Esophagus squamous epithelium (tissue), 5 donors: Measurements from ENCODE around the gene PRMT7. TPM values are rescaled to one million over a fixed set of nuclear protein-coding genes. Genes with fewer than 3 reads are reported as not detected.

Source experiments
- DNase-seq: peaks from one replicate; lab custom pipeline; 2025; lab: John Stamatoyannopoulos, UW
- H3K27ac ChIP-seq, 4 donors: fragments of 200-600 bp; sonication (generic); one replicate each; pipeline ENCODE4 v1.5.1; 2016 to 2019; ENCODE audit warnings: mild to moderate bottlenecking in 1 of 4
- H3K27me3 ChIP-seq, 4 donors: fragments of 200-600 bp; sonication (generic); 1 replicate in 3 of 4; 2 replicates in 1 of 4; pipeline versions ENCODE4 v1.5.1 to v1.6.0; 2017 to 2021; ENCODE audit warnings: antibody characterized with exemption in 1 of 4
- H3K36me3 ChIP-seq, 3 donors: fragments of 200-600 bp; sonication (generic); one replicate each; pipeline ENCODE4 v1.5.1; 2016 to 2019
- H3K4me1 ChIP-seq, 3 donors: fragments of 200-600 bp; sonication (generic); one replicate each; pipeline ENCODE4 v1.5.1; 2017 to 2019
- H3K4me3 ChIP-seq, 4 donors: fragments of 200-600 bp; sonication (generic); 1 replicate in 3 of 4; 2 replicates in 1 of 4; pipeline ENCODE4 v1.5.1; 2016 to 2019; ENCODE audit warnings: mild to moderate bottlenecking in 2 of 4, moderate library complexity in 1 of 4
- H3K9me3 ChIP-seq, 3 donors: fragments of 200-600 bp; sonication (generic); one replicate each; pipeline ENCODE4 v1.5.1; 2016 to 2019
- CTCF ChIP-seq, 6 experiments: fragments of 450-650 bp in 4 of 6; fragments of 200-600 bp in 2 of 6; sonication (generic) in 2 of 6; IDR thresholded peaks; one replicate each; pipeline ENCODE4 v1.5.1; 2016 to 2019; ENCODE audit warnings: antibody characterized with exemption in 6 of 6, mild to moderate bottlenecking in 4 of 6, moderate library complexity in 4 of 6
- POLR2A ChIP-seq, 4 donors: fragments of 450-650 bp; IDR thresholded peaks; one replicate each; pipeline ENCODE4 v1.6.1; 2017; ENCODE audit warnings: antibody characterized with exemption in 4 of 4, mild to moderate bottlenecking in 4 of 4, moderate library complexity in 3 of 4
- WGBS, 2 donors: methylation state at CpG; one replicate each; pipeline ENCODE4 v1.1.5; 2018; 5-methylcytosine and 5-hydroxymethylcytosine counted together
- intact Hi-C: fragments of 100-400 bp; cut with DNase I; formaldehyde crosslinking; loops from one replicate; pipeline ENCODE4 v1.15.0; 2022
- total RNA-seq, 4 donors: library from RNA; depleted of rRNA; stranded (reverse); fragments of >200 nt; gene quantifications; one replicate each; pipeline ENCODE4 v1.1.0, GENCODE V29; 2016
- donor health status: DM: yes; HTN: yes; CAD: no.

PRMT7 gene
- total RNA-seq, 4 donors from 2014 or later, result 15.2 to 35.7 (median 21.2) TPM

GRCh38 chr16:68371276-68371651 lies 60.4 kb downstream of the PRMT7 start:
- no peaks in the 10 kb centered on the region for H3K4me1 ChIP-seq
- H3K36me3 ChIP-seq, result no peaks in the 10 kb centered on the region
- no peak for TF ChIP-seq POLR2A (IDR thresholded peaks at IDR 0.05)
- no peak for TF ChIP-seq CTCF (IDR thresholded peaks at IDR 0.05)
- WGBS, 2 donors, result 88% methylated on average over 6 of the region's 27 CpGs; no CpG with 5 or more reads in 1 of the 2 donors
- H3K9me3 ChIP-seq, result no peaks in the 10 kb centered on the region
- no peak overlapping the region for H3K4me3 ChIP-seq
- intact Hi-C loops, result no loop called here
- DNase-seq, result no peak
- no peak overlapping the region for H3K27ac ChIP-seq
- peaks cover 0 to 40% (median 1%) of the 10 kb centered on the region in 4 donors for H3K27me3 ChIP-seq

- H3K36me3 ChIP-seq, result no peaks in the 10 kb centered on the region
- no peak overlapping the region for H3K27ac ChIP-seq
- no peak for DNase-seq
- H3K4me3 ChIP-seq, result no peak overlapping the region
- no peaks in the 10 kb centered on the region for H3K4me1 ChIP-seq
- 91 to 92% methylated on average over 12 to 23 of the region's 40 CpGs for WGBS, 2 donors
- TF ChIP-seq CTCF (IDR thresholded peaks at IDR 0.05), result no peak
- no peak for TF ChIP-seq POLR2A (IDR thresholded peaks at IDR 0.05)
- H3K9me3 ChIP-seq, result no peaks in the 10 kb centered on the region
- intact Hi-C loops, result no loop called here
- peaks cover 0 to 35% (median 0%) of the 10 kb centered on the region in 4 donors for H3K27me3 ChIP-seq
Observed at GRCh38 chr16:68371706-68372380, 61.0 kb downstream of the PRMT7 start.

DNA sequence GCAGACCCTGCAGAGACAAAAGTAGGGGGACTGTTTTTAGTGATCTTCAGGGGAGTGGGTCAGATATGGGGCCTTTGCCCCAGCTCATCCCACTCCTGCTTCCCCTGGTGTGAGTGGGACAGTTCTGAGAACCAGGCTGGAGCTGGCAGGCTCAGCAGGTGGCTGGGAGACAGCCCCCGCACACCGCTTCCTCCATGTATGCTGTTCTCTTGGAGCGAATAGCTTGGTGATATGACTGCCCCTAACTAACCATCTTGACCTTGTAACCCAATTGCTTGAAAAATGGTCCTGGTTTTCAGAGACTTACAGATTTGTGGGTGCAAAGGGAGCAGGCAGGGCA lies 61.5 kb downstream of the PRMT7 start:
- TF ChIP-seq POLR2A (IDR thresholded peaks at IDR 0.05) (no peak), CTCF (IDR thresholded peaks at IDR 0.05) (no peak)
- intact Hi-C loops, result no loop called here
- Histone ChIP-seq H3K4me1 (peaks cover 0 to 3% (median 0%) of the 10 kb centered on the region in 3 donors), H3K9me3 (no peaks in the 10 kb centered on the region), H3K36me3 (no peaks in the 10 kb centered on the region), H3K4me3 (no peak overlapping the region), H3K27ac (no peak overlapping the region), H3K27me3 (peaks cover 0 to 30% (median 0%) of the 10 kb centered on the region in 4 donors)
- no peak for DNase-seq
- 60 to 100% methylated on average over 2 of the region's 3 CpGs for WGBS, 2 donors

DNA sequence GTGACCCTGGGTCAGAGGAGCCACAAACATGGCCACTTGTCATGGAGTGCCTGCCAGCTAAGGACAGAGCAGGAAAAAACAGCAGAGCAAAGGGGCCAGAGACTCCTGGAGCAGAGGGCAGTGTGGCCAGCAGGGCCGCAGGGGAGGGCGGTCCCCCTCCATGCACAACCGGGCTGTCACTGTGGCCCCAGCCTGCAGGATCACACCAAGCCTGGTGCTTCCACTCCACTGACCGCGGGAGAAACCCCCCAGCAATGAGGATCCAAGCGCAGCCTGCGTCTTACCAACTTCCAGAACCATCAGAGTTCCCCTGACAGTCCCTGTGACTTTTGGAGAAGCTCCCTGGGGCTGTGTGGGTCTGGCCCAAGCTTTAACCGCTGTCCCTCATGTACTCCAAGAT lies 62.0 kb downstream of the PRMT7 start:
- H3K36me3 ChIP-seq, result no peaks in the 10 kb centered on the region
- WGBS, 2 donors, result 72 to 80% methylated on average over 1 to 6 of the region's 8 CpGs
- peaks cover 0 to 25% (median 0%) of the 10 kb centered on the region in 4 donors for H3K27me3 ChIP-seq
- no peak overlapping the region for H3K27ac ChIP-seq
- no peak for DNase-seq
- intact Hi-C loops, result no loop called here
- H3K9me3 ChIP-seq, result no peaks in the 10 kb centered on the region
- H3K4me3 ChIP-seq, result no peak overlapping the region
- TF ChIP-seq CTCF (IDR thresholded peaks at IDR 0.05) (no peak), POLR2A (IDR thresholded peaks at IDR 0.05) (no peak)
- peaks cover 3 to 8% (median 4%) of the 10 kb centered on the region in 3 donors for H3K4me1 ChIP-seq

- Histone ChIP-seq H3K4me3 (no peak overlapping the region), H3K4me1 (peaks cover 5 to 16% (median 5%) of the 10 kb centered on the region in 3 donors), H3K9me3 (no peaks in the 10 kb centered on the region), H3K27me3 (peaks cover 0 to 16% (median 0%) of the 10 kb centered on the region in 4 donors), H3K27ac (no peak overlapping the region), H3K36me3 (no peaks in the 10 kb centered on the region)
- TF ChIP-seq CTCF (IDR thresholded peaks at IDR 0.05) (no peak), POLR2A (IDR thresholded peaks at IDR 0.05) (no peak)
- intact Hi-C loops, result no loop called here
- DNase-seq, result no peak
- 62 to 85% methylated on average over 11 to 12 of the region's 18 CpGs for WGBS, 2 donors
Observed at GRCh38 chr16:68373528-68374245, 62.9 kb downstream of the PRMT7 start.
